B cell (primary cell): ENCODE data around the gene MYRFL.

Experiments used
- EZH2 ChIP-seq: IDR thresholded peaks from 2 replicates; pipeline ENCODE4 v1.6.1; 2012; ENCODE audit warnings: borderline replicate concordance, low read depth, mild to moderate bottlenecking, moderate library complexity, low read length; ENCODE audit not compliant: insufficient read depth, poor library complexity, severe bottlenecking
- TF ChIP-seq, protein P1 (sequence below): fragments of 200-600 bp; IDR thresholded peaks from one replicate; pipeline ENCODE4 v1.8.0; 2022; ENCODE audit warnings: antibody characterized with exemption, mild to moderate bottlenecking

DNA sequence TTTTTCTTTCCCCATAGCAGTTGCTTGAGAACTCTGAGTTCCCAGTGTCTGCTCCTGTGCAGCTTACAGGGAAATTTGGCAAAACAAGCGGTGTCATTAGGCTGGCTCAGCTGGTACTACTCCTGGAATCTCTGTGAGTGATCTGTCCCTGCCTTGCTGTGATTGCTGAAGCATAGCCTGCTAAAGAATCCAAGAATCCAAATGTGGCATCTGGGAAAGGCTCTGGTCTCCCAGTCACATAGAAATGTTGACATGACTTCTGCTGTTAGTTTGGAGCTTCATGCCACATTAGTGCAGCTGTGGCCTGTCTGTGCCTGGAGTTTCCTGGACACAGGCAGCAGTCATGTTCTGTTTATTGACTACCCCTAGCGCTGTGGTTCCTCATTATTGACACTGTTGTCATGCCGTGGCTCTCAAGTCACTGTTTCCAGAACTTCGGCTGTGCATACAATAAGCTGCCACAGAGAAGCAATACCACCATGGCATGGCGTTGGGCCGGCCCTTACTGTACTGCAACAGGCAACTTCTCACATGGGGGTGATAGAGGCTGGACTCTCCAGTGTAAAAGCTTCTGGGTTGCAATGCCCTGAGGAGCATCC lies 166.8 kb downstream of the MYRFL start:
- TF ChIP-seq, protein P1, sequence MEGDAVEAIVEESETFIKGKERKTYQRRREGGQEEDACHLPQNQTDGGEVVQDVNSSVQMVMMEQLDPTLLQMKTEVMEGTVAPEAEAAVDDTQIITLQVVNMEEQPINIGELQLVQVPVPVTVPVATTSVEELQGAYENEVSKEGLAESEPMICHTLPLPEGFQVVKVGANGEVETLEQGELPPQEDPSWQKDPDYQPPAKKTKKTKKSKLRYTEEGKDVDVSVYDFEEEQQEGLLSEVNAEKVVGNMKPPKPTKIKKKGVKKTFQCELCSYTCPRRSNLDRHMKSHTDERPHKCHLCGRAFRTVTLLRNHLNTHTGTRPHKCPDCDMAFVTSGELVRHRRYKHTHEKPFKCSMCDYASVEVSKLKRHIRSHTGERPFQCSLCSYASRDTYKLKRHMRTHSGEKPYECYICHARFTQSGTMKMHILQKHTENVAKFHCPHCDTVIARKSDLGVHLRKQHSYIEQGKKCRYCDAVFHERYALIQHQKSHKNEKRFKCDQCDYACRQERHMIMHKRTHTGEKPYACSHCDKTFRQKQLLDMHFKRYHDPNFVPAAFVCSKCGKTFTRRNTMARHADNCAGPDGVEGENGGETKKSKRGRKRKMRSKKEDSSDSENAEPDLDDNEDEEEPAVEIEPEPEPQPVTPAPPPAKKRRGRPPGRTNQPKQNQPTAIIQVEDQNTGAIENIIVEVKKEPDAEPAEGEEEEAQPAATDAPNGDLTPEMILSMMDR, result no peak
- no peak for TF ChIP-seq EZH2
